Left lung (tissue), 10 donors: Measurements from ENCODE around the gene CFD. TPM values are rescaled to one million over a fixed set of nuclear protein-coding genes. Genes with fewer than 3 reads are reported as not detected.
"Not testable (repeated sequence)": the region's sequence is repeated elsewhere in the genome, so short reads cannot be mapped to it uniquely, and the experiment has no call there.

Experiments
- ATAC-seq: fragments of 200-7000 bp; cut with Tn5 transposase; one replicate; pipeline ENCODE4 v1.9.1; 2020; ENCODE audit warnings: moderate library complexity
- DNase-seq, 4 donors: peaks; one replicate each; pipeline ENCODE4 v3.0.0-alpha.2; 2013 to 2020
- H3K27ac ChIP-seq, 2 donors: fragments of 200-600 bp; sonication (generic) in 1 of 2; one replicate each; pipeline versions ENCODE4 v1.5.0 to v1.8.0; 2020 to 2021
- H3K27me3 ChIP-seq, 2 donors: fragments of 200-600 bp; sonication (generic) in 1 of 2; one replicate each; pipeline versions ENCODE4 v1.5.0 to v1.8.0; 2020 to 2021
- H3K36me3 ChIP-seq, 2 donors: fragments of 200-600 bp; sonication (generic) in 1 of 2; one replicate each; pipeline versions ENCODE4 v1.5.0 to v1.8.0; 2020 to 2021
- H3K4me1 ChIP-seq, 2 donors: fragments of 200-600 bp; one replicate each; pipeline ENCODE4 v1.8.0; 2021
- H3K4me3 ChIP-seq, 2 donors: fragments of 200-600 bp; sonication (generic) in 1 of 2; one replicate each; pipeline versions ENCODE4 v1.5.0 to v1.8.0; 2020 to 2021; ENCODE audit warnings: mild to moderate bottlenecking in 1 of 2
- H3K9me3 ChIP-seq, 2 donors: fragments of 200-600 bp; sonication (generic) in 1 of 2; one replicate each; pipeline versions ENCODE4 v1.5.0 to v1.8.0; 2020 to 2021
- CTCF ChIP-seq, 2 donors: fragments of 200-600 bp; sonication (generic) in 1 of 2; IDR thresholded peaks; one replicate each; pipeline versions ENCODE4 v1.5.0 to v1.8.0; 2021; ENCODE audit warnings: antibody characterized with exemption in 2 of 2
- intact Hi-C, 2 donors: fragments of 100-400 bp; cut with DNase I; formaldehyde crosslinking; loops; one replicate each; pipeline versions ENCODE4 v1.11.2 to v1.14.2; 2022
- polyA plus RNA-seq, 6 donors: library from polyadenylated mRNA; unstranded; fragments of 120-200 nt; gene quantifications; one replicate each; pipeline ENCODE4 v1.2.1, GENCODE V29; 2013; ENCODE audit not compliant: insufficient read length in 6 of 6
- total RNA-seq, 2 donors: library from RNA; stranded (reverse); fragmentation: NEBNext Ultra II Directional; extraction: Animal tissue kit (Norgen Biotek cat#: 25700); gene quantifications; one replicate each; pipeline ENCODE4 v1.2.1, GENCODE V29; 2021
- donor health status: DM: no; HTN: yes; CAD: no.
- donor health status: DM: no; HTN: no; CAD: no.

The CFD gene
- total and polyA plus RNA-seq, 8 donors: 4.9 to 85.3 (median 10.5) TPM

GRCh38 chr19:887599-887998 lies 28.1 kb downstream of the CFD start:
- DNase-seq: no peak
- TF ChIP-seq CTCF (IDR thresholded peaks at IDR 0.05): no peak
- H3K4me1 ChIP-seq: peaks cover 0 to 5% of the 10 kb centered on the region in 2 donors
- no peaks in the 10 kb centered on the region for H3K9me3 ChIP-seq
- intact Hi-C loops: no loop called here
- H3K36me3 ChIP-seq: peaks cover 0 to 80% of the 10 kb centered on the region in 2 donors
- H3K27me3 ChIP-seq: no peaks in the 10 kb centered on the region
- no peak overlapping the region for H3K4me3 ChIP-seq
- ATAC-seq: no peak
- no peak overlapping the region for H3K27ac ChIP-seq

GRCh38 chr19:888581-889385 lies 29.3 kb downstream of the CFD start:
- Histone ChIP-seq H3K27ac (no peak overlapping the region), H3K36me3 (peaks cover 0 to 70% of the 10 kb centered on the region in 2 donors), H3K27me3 (no peaks in the 10 kb centered on the region), H3K9me3 (no peaks in the 10 kb centered on the region), H3K4me1 (peaks cover 0 to 10% of the 10 kb centered on the region in 2 donors), H3K4me3 (no peak overlapping the region)
- DNase-seq (no peak), ATAC-seq (no peak)
- intact Hi-C loops: no loop called here
- TF ChIP-seq CTCF (IDR thresholded peaks at IDR 0.05): no peak

- H3K27ac ChIP-seq: no peak overlapping the region
- peaks cover 0 to 60% of the 10 kb centered on the region in 2 donors for H3K36me3 ChIP-seq
- no peak overlapping the region for H3K4me3 ChIP-seq
- no peaks in the 10 kb centered on the region for H3K9me3 ChIP-seq
- intact Hi-C loops: no loop called here
- H3K4me1 ChIP-seq: peaks cover 0 to 14% of the 10 kb centered on the region in 2 donors
- ATAC-seq (no peak), DNase-seq (no peak)
- no peaks in the 10 kb centered on the region for H3K27me3 ChIP-seq
- no peak for TF ChIP-seq CTCF (IDR thresholded peaks at IDR 0.05)
Observed at GRCh38 chr19:889662-890295, 30.3 kb downstream of the CFD start.

GRCh38 chr19:890831-891230 lies 31.4 kb downstream of the CFD start:
- ATAC-seq (no peak), DNase-seq (no peak)
- Histone ChIP-seq H3K27me3 (no peaks in the 10 kb centered on the region), H3K4me3 (no peak overlapping the region), H3K9me3 (no peaks in the 10 kb centered on the region), H3K27ac (no peak overlapping the region), H3K36me3 (peaks cover 0 to 50% of the 10 kb centered on the region in 2 donors), H3K4me1 (peaks cover 0 to 14% of the 10 kb centered on the region in 2 donors)
- TF ChIP-seq CTCF (IDR thresholded peaks at IDR 0.05): no peak
- intact Hi-C loops: no loop called here

GRCh38 chr19:891421-892200 lies 32.1 kb downstream of the CFD start:
- Histone ChIP-seq H3K36me3 (peaks cover 0 to 47% of the 10 kb centered on the region in 2 donors), H3K4me1 (peaks cover 0 to 14% of the 10 kb centered on the region in 2 donors), H3K27ac (peak overlapping the region in 1 of 2 donors; percentile 95), H3K4me3 (peak overlapping the region; percentile 72 to 76)
- H3K27me3 ChIP-seq, ATAC-seq, intact Hi-C loops, H3K9me3 ChIP-seq: not testable (repeated sequence)
- peak in 1 of 4 donors; percentile 84 for DNase-seq
